IMR-90 (cell line): ENCODE data around the gene SNX25. TPM values are rescaled to one million over a fixed set of nuclear protein-coding genes. Genes with fewer than 3 reads are reported as not detected.

Experiments used
- ATAC-seq: fragments of 200-7000 bp; cut with Tn5 transposase; 2 replicates; pipeline ENCODE4 v1.9.1; 2020; ENCODE audit warnings: low read depth, mild to moderate bottlenecking, moderate library complexity
- BruUV-seq: library from RNA; stranded (reverse); fragments of 400-500 nt; replicated peaks from 2 replicates; lab custom pipeline; 2021; lab: Mats Ljungman, UMichigan
- CTCF ChIA-PET: fragments of 300-600 bp; formaldehyde crosslinking; extraction: SDS; loops from one replicate; lab custom pipeline; 2021; ENCODE audit warnings: antibody characterized with exemption; lab: Yijun Ruan, JAX
- POLR2A ChIA-PET: fragments of 300-600 bp; sonication (Branson Sonifier 250); formaldehyde crosslinking; loops from one replicate; lab custom pipeline; 2022; ENCODE audit warnings: antibody characterized with exemption; ENCODE audit not compliant: unreplicated experiment; lab: Charles Lee
- DNase-seq: peaks from one replicate; pipeline ENCODE4 v3.0.0; 2013
- H2AFZ ChIP-seq: replicated peaks from 2 replicates; pipeline ENCODE3; 2013; ENCODE audit warnings: low read length, mild to moderate bottlenecking; ENCODE audit not compliant: poor library complexity
- H2AK5ac ChIP-seq: 2 replicates; pipeline ENCODE4 v1.6.1; 2013; ENCODE audit warnings: low read depth, low read length, inconsistent platforms
- H2AK9ac ChIP-seq: replicated peaks from 2 replicates; pipeline ENCODE3; 2013; ENCODE audit warnings: mild to moderate bottlenecking, low read depth, low read length, moderate library complexity; ENCODE audit not compliant: poor library complexity
- H2BK120ac ChIP-seq: 2 replicates; pipeline ENCODE4 v1.6.1; 2013; ENCODE audit warnings: low read depth, low read length, inconsistent platforms
- H2BK15ac ChIP-seq: 3 replicates; pipeline ENCODE4 v1.6.1; 2013; ENCODE audit warnings: low read depth, low read length, inconsistent platforms
- H2BK20ac ChIP-seq: 2 replicates; pipeline ENCODE4 v1.6.1; 2013; ENCODE audit warnings: low read depth, mild to moderate bottlenecking, inconsistent platforms, low read length, moderate library complexity
- H2BK5ac ChIP-seq: 2 replicates; pipeline ENCODE4 v1.6.1; 2013; ENCODE audit warnings: mild to moderate bottlenecking, low read depth, low read length, inconsistent platforms; ENCODE audit not compliant: poor library complexity, severe bottlenecking
- H3K14ac ChIP-seq: replicated peaks from 2 replicates; pipeline ENCODE4 v1.6.1; 2013; ENCODE audit warnings: low read depth, low read length, inconsistent platforms
- H3K18ac ChIP-seq: 2 replicates; pipeline ENCODE4 v1.6.1; 2013; ENCODE audit warnings: low read depth, low read length, control low read depth
- H3K23ac ChIP-seq: 2 replicates; pipeline ENCODE4 v1.6.1; 2013; ENCODE audit warnings: low read depth, low read length, inconsistent platforms
- H3K27ac ChIP-seq: 2 replicates; pipeline ENCODE4 v1.5.1; 2013; ENCODE audit warnings: mild to moderate bottlenecking, control low read depth, low read length; ENCODE audit not compliant: insufficient read depth
- H3K27me3 ChIP-seq: 2 replicates; pipeline ENCODE4 v1.6.1; 2013; ENCODE audit warnings: low read length; ENCODE audit not compliant: control insufficient read depth, insufficient read depth
- H3K36me3 ChIP-seq: 2 replicates; pipeline ENCODE4 v1.6.1; 2013; ENCODE audit warnings: low read length, mixed read lengths; ENCODE audit not compliant: control insufficient read depth, insufficient read depth
- H3K4ac ChIP-seq: 2 replicates; pipeline ENCODE4 v1.6.1; 2013; ENCODE audit warnings: low read depth, low read length, inconsistent platforms
- H3K4me1 ChIP-seq: 2 replicates; pipeline ENCODE4 v1.6.1; 2013; ENCODE audit warnings: low read length, mixed read lengths; ENCODE audit not compliant: control insufficient read depth, insufficient read depth
- H3K4me2 ChIP-seq: 2 replicates; pipeline ENCODE4 v1.6.1; 2013; ENCODE audit warnings: low read depth, mild to moderate bottlenecking, control low read depth, low read length, moderate library complexity
- H3K4me3 ChIP-seq: 2 replicates; pipeline ENCODE4 v1.5.1; 2013; ENCODE audit warnings: low read depth, mild to moderate bottlenecking, control low read depth, low read length, moderate library complexity; ENCODE audit not compliant: insufficient read depth
- H3K56ac ChIP-seq: 2 replicates; pipeline ENCODE4 v1.6.1; 2013; ENCODE audit warnings: low read length, inconsistent platforms; ENCODE audit not compliant: insufficient read depth; ENCODE audit errors: extremely low read depth
- H3K79me1 ChIP-seq, 2 experiments: 2 replicates each; pipeline ENCODE4 v1.6.1; 2013; ENCODE audit warnings: low read length in 2 of 2, inconsistent platforms in 1 of 2, low read depth in 1 of 2
- H3K9ac ChIP-seq: 2 replicates; pipeline ENCODE4 v1.6.1; 2013; ENCODE audit warnings: low read depth, low read length, control low read depth
- H3K9me1 ChIP-seq: 2 replicates; pipeline ENCODE4 v1.6.1; 2013; ENCODE audit warnings: low read length, inconsistent platforms; ENCODE audit not compliant: insufficient read depth
- H3K9me3 ChIP-seq: 2 replicates; pipeline ENCODE4 v1.6.1; 2013; ENCODE audit warnings: low read length; ENCODE audit not compliant: control insufficient read depth, insufficient read depth
- H4K20me1 ChIP-seq: 2 replicates; pipeline ENCODE4 v1.6.1; 2013; ENCODE audit warnings: low read length, inconsistent platforms; ENCODE audit not compliant: insufficient read depth
- H4K5ac ChIP-seq: 2 replicates; pipeline ENCODE4 v1.6.1; 2013; ENCODE audit warnings: mild to moderate bottlenecking, low read depth, low read length, control low read depth
- H4K8ac ChIP-seq, 2 experiments: 2 replicates each; pipeline ENCODE4 v1.6.1; 2013; ENCODE audit warnings: low read depth in 2 of 2, low read length in 2 of 2, control low read depth in 1 of 2, inconsistent platforms in 1 of 2
- H4K91ac ChIP-seq: 2 replicates; pipeline ENCODE4 v1.6.1; 2013; ENCODE audit warnings: low read depth, low read length, inconsistent platforms; ENCODE audit not compliant: insufficient read depth
- BHLHE40 ChIP-seq: fragments of 150-350 bp; IDR thresholded peaks from 2 replicates; pipeline ENCODE4 v1.6.1; 2016; ENCODE audit warnings: mild to moderate bottlenecking, low read depth, low read length
- CEBPB ChIP-seq: IDR thresholded peaks from 2 replicates; pipeline ENCODE4 v1.6.1; 2012; ENCODE audit warnings: low read depth, low read length, improper control_type of control experiment
- CHD1 ChIP-seq: IDR thresholded peaks from 2 replicates; pipeline ENCODE4 v1.6.1; 2012; ENCODE audit warnings: low read depth, low read length, improper control_type of control experiment
- CTCF ChIP-seq: conservative IDR thresholded peaks from 2 replicates; pipeline ENCODE4 v1.5.1; 2012; ENCODE audit warnings: mild to moderate bottlenecking, low read depth, low read length, improper control_type of control experiment
- FOS ChIP-seq: fragments of 150-350 bp; IDR thresholded peaks from 2 replicates; pipeline ENCODE4 v1.6.1; 2016; ENCODE audit warnings: low read depth, low read length
- MAFK ChIP-seq: IDR thresholded peaks from 2 replicates; pipeline ENCODE4 v1.6.1; 2012; ENCODE audit warnings: low read depth, low read length, improper control_type of control experiment
- MAZ ChIP-seq: IDR thresholded peaks from 2 replicates; pipeline ENCODE4 v1.6.1; 2012; ENCODE audit warnings: low read depth, mild to moderate bottlenecking, low read length, improper control_type of control experiment, moderate library complexity, borderline replicate concordance
- MXI1 ChIP-seq: IDR thresholded peaks from 2 replicates; pipeline ENCODE4 v1.6.1; 2012; ENCODE audit warnings: low read depth, mild to moderate bottlenecking, low read length, moderate library complexity, borderline replicate concordance
- NFE2L2 ChIP-seq: fragments of 150-350 bp; IDR thresholded peaks from 2 replicates; pipeline ENCODE4 v1.6.1; 2016; ENCODE audit warnings: low read depth, mild to moderate bottlenecking, low read length
- POLR2A ChIP-seq: IDR thresholded peaks from 2 replicates; pipeline ENCODE4 v1.6.1; 2012; ENCODE audit warnings: mild to moderate bottlenecking, low read depth, low read length
- RAD21 ChIP-seq: IDR thresholded peaks from 2 replicates; pipeline ENCODE4 v1.6.1; 2012; ENCODE audit warnings: low read length, improper control_type of control experiment
- RCOR1 ChIP-seq: IDR thresholded peaks from 2 replicates; pipeline ENCODE4 v1.6.1; 2012; ENCODE audit warnings: mild to moderate bottlenecking, low read length, improper control_type of control experiment; ENCODE audit not compliant: insufficient replicate concordance
- RFX5 ChIP-seq: IDR thresholded peaks from 2 replicates; pipeline ENCODE4 v1.8.0; 2012; ENCODE audit warnings: low read depth, mild to moderate bottlenecking, low read length, moderate library complexity
- SMC3 ChIP-seq: fragments of 150-350 bp; IDR thresholded peaks from 2 replicates; pipeline ENCODE4 v1.6.1; 2016; ENCODE audit warnings: low read depth, mild to moderate bottlenecking, antibody characterized with exemption, low read length, moderate library complexity
- USF2 ChIP-seq: fragments of 150-350 bp; IDR thresholded peaks from 2 replicates; pipeline ENCODE4 v1.6.1; 2017; ENCODE audit warnings: mild to moderate bottlenecking, antibody characterized with exemption, low read length, low read depth
- WGBS, 2 experiments: methylation state at CpG; one replicate each; pipeline versions ENCODE4 v1.1.5 to v1.1.7; 2013; ENCODE audit warnings: missing lambda C conversion rate in 2 of 2; ENCODE audit not compliant: insufficient read length in 1 of 2; ENCODE audit errors: extremely low coverage in 2 of 2; 5-methylcytosine and 5-hydroxymethylcytosine counted together
- dilution Hi-C: fragments of 300-500 bp; cut with HindIII; formaldehyde crosslinking; loops from one replicate; pipeline ENCODE4 v1.14.3; 2018; ENCODE audit warnings: low sequenced_read_pairs; ENCODE audit not compliant: unreplicated experiment
- in situ Hi-C: fragments of 300-500 bp; cut with MboI; formaldehyde crosslinking; loops from 3 replicates; pipeline ENCODE4 v1.14.3; 2019; ENCODE audit warnings: low sequenced_read_pairs, inconsistent platforms, mixed read lengths
- intact Hi-C: fragments of 100-400 bp; cut with micrococcal nuclease; formaldehyde crosslinking; loops from 2 replicates; pipeline ENCODE4 v1.10.0; 2022
- polyA plus RNA-seq, 3 experiments: library from polyadenylated mRNA; depleted of rRNA; stranded (reverse); fragments of >200 nt; gene quantifications; 2 replicates each; pipeline ENCODE4 v1.2.3, GENCODE V29; 2012; ENCODE audit warnings: low replicate concordance in 1 of 3
- total RNA-seq: library from RNA; depleted of rRNA; stranded (reverse); fragments of >200 nt; gene quantifications from 2 replicates; pipeline ENCODE4 v1.2.3, GENCODE V29; 2012
- TF ChIP-seq, protein P1 (sequence below): fragments of 150-350 bp; IDR thresholded peaks from 2 replicates; pipeline ENCODE4 v1.6.1; 2016; ENCODE audit warnings: low read depth, mild to moderate bottlenecking, low read length, moderate library complexity, borderline replicate concordance

Gene SNX25
- total and polyA plus RNA-seq, 2 of the 4 experiments (the other 2 are of a cell fraction) = 11.4 to 28.3 TPM

- Histone ChIP-seq H2AK9ac (no peak overlapping the region), H4K20me1 (no peaks in the 10 kb centered on the region), H2BK5ac (no peak overlapping the region), H3K23ac (no peak overlapping the region), H3K56ac (no peak overlapping the region), H2BK15ac (no peak overlapping the region), H2AK5ac (no peak overlapping the region), H4K91ac (no peak overlapping the region), H3K36me3 (peaks cover 3% of the 10 kb centered on the region; the same call in 1 of the 2 replicates), H4K5ac (no peak overlapping the region), H3K27ac (no peak overlapping the region), H3K4me1 (peaks cover 5% of the 10 kb centered on the region; the same call in 1 of the 2 replicates), H3K14ac (no peak overlapping the region), H2BK120ac (no peak overlapping the region), H3K4ac (no peak overlapping the region), H3K9me3 (no peaks in the 10 kb centered on the region), H4K8ac (no peak overlapping the region), H3K27me3 (no peaks in the 10 kb centered on the region), H3K4me2 (no peak overlapping the region), H2BK20ac (no peak overlapping the region), H3K79me1 (peaks cover 5 to 6% of the 10 kb centered on the region in 2 experiments; a peak in 3 of 4 replicates), H3K4me3 (no peak overlapping the region), H2AFZ (no peak overlapping the region), H3K18ac (no peak overlapping the region), H3K9me1 (0 out of 2 replicates have a peak, but pooled peaks cover 2% of the 10 kb centered on the region), H3K9ac (no peak overlapping the region)
- ChIA-PET POLR2A (no interaction called here), CTCF (interaction anchor here (0.6 kb wide), 1 partner anchor 10 kb away, joined by 4 read pairs; no protein-coding TSS in a partner anchor)
- DNase-seq = no peak
- no TSS peak for BruUV-seq
- no CpG with 5 or more reads among the region's 2 CpGs for WGBS, 2 experiments
- intact Hi-C loops (no loop called here), in situ Hi-C loops (no loop called here), dilution Hi-C loops (no loop called here)
- TF ChIP-seq MAFK = no peak
- no peak for TF ChIP-seq POLR2A
- no peak for TF ChIP-seq CEBPB
- no peak for TF ChIP-seq MXI1
- no peak for TF ChIP-seq SMC3
- no peak for TF ChIP-seq NFE2L2
- TF ChIP-seq CTCF = no peak
- TF ChIP-seq, protein P1, sequence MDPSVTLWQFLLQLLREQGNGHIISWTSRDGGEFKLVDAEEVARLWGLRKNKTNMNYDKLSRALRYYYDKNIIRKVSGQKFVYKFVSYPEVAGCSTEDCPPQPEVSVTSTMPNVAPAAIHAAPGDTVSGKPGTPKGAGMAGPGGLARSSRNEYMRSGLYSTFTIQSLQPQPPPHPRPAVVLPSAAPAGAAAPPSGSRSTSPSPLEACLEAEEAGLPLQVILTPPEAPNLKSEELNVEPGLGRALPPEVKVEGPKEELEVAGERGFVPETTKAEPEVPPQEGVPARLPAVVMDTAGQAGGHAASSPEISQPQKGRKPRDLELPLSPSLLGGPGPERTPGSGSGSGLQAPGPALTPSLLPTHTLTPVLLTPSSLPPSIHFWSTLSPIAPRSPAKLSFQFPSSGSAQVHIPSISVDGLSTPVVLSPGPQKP = no peak
- no peak for TF ChIP-seq CHD1
- no peak for TF ChIP-seq RAD21
- no peak for TF ChIP-seq BHLHE40
- no peak for TF ChIP-seq MAZ
- TF ChIP-seq RFX5 = no peak
- TF ChIP-seq USF2 = no peak
- TF ChIP-seq RCOR1 = no peak
- TF ChIP-seq FOS = no peak
- ATAC-seq = no peak
Observed at GRCh38 chr4:185263419-185263818, 54.0 kb downstream of the SNX25 start.
